Fibroblast of lung (primary cell): ENCODE results near the gene PDE4D. TPM values are rescaled to one million over a fixed set of nuclear protein-coding genes. Genes with fewer than 3 reads are reported as not detected.

ENCODE experiments used
- DNase-seq, 2 donors: peaks; one replicate each; pipeline versions ENCODE4 v3.0.0 to v3.0.0-alpha.2; 2010; ENCODE audit warnings: low read depth in 2 of 2
- H2AFZ ChIP-seq: 2 replicates; pipeline ENCODE4 v1.5.1; 2012; ENCODE audit warnings: low read length, control low read depth, inconsistent platforms
- H3K27ac ChIP-seq: 2 replicates; pipeline ENCODE4 v1.5.1; 2011; ENCODE audit warnings: low read length, control low read depth; ENCODE audit not compliant: insufficient read depth
- H3K27me3 ChIP-seq: 2 replicates; pipeline ENCODE4 v1.5.1; 2011; ENCODE audit warnings: mild to moderate bottlenecking, low read length; ENCODE audit not compliant: control insufficient read depth, insufficient read depth
- H3K36me3 ChIP-seq: 2 replicates; pipeline ENCODE4 v1.5.1; 2011; ENCODE audit warnings: low read length; ENCODE audit not compliant: control insufficient read depth, insufficient read depth
- H3K4me1 ChIP-seq: 2 replicates; pipeline ENCODE4 v1.5.1; 2011; ENCODE audit warnings: low read length; ENCODE audit not compliant: control insufficient read depth, insufficient read depth; ENCODE audit errors: extremely low read depth
- H3K4me2 ChIP-seq: 2 replicates; pipeline ENCODE4 v1.5.1; 2011; ENCODE audit warnings: low read length, control low read depth; ENCODE audit not compliant: insufficient read depth; ENCODE audit errors: extremely low read depth
- H3K4me3 ChIP-seq, 4 experiments: fragments of 200-600 bp in 1 of 4; sonication (generic) in 1 of 4; replicated peaks in 1 of 4; 2 replicates each; pipeline ENCODE4 v1.5.1; 2011 to 2016; ENCODE audit warnings: low read length in 4 of 4, low read depth in 3 of 4, mild to moderate bottlenecking in 3 of 4, control low read depth in 2 of 4, inconsistent platforms in 1 of 4, mixed read lengths in 1 of 4; ENCODE audit not compliant: insufficient read depth in 1 of 4; ENCODE audit errors: control extremely low read depth in 1 of 4
- H3K79me2 ChIP-seq: 2 replicates; pipeline ENCODE4 v1.5.1; 2012; ENCODE audit warnings: mild to moderate bottlenecking, low read length, inconsistent platforms; ENCODE audit not compliant: control insufficient read depth, insufficient read depth
- H3K9ac ChIP-seq: 2 replicates; pipeline ENCODE4 v1.5.1; 2011; ENCODE audit warnings: mild to moderate bottlenecking, low read length, control low read depth; ENCODE audit not compliant: insufficient read depth
- H3K9me3 ChIP-seq: 2 replicates; pipeline ENCODE4 v1.5.1; 2012; ENCODE audit warnings: low read depth, low read length; ENCODE audit not compliant: control insufficient read depth, insufficient read depth
- H4K20me1 ChIP-seq: 2 replicates; pipeline ENCODE4 v1.5.1; 2011; ENCODE audit warnings: low read length; ENCODE audit not compliant: control insufficient read depth, insufficient read depth; ENCODE audit errors: extremely low read depth
- CTCF ChIP-seq, 2 donors: IDR thresholded peaks in 1 of 2; conservative IDR thresholded peaks in 1 of 2; 1 replicate in 1 of 2; 2 replicates in 1 of 2; pipeline ENCODE4 v1.5.1; 2011 to 2012; ENCODE audit warnings: low read length in 2 of 2, control low read depth in 1 of 2, inconsistent platforms in 1 of 2, low read depth in 1 of 2, mild to moderate bottlenecking in 1 of 2
- EZH2 ChIP-seq: IDR thresholded peaks from 2 replicates; pipeline ENCODE4 v1.5.1; 2012; ENCODE audit warnings: low read length, control low read depth, mild to moderate bottlenecking; ENCODE audit errors: missing control alignments
- polyA plus RNA-seq, 2 donors: library from polyadenylated mRNA; depleted of rRNA in 1 of 2; stranded (reverse) in 1 of 2; unstranded in 1 of 2; fragments of >200 nt; gene quantifications; 2 replicates each; pipeline ENCODE4 v1.2.1, GENCODE V29; 2011 to 2012; ENCODE audit warnings: missing spikeins in 1 of 2
- total RNA-seq: library from RNA; depleted of rRNA; stranded (reverse); fragments of >200 nt; gene quantifications from 2 replicates; pipeline ENCODE4 v1.2.1, GENCODE V29; 2014

Gene PDE4D
- total and polyA plus RNA-seq, 2 donors (not counting 1 experiment from before 2014, with no cell fraction given): 2.1 to 8.3 TPM

GRCh38 chr5:59354811-59355210, 538.7 kb downstream of the PDE4D start:
- DNase-seq: no peak
- Histone ChIP-seq H3K9me3 (no peaks in the 10 kb centered on the region), H2AFZ (no peak overlapping the region), H3K27ac (no peak overlapping the region), H3K36me3 (no peaks in the 10 kb centered on the region), H3K4me1 (no peaks in the 10 kb centered on the region), H3K4me2 (no peak overlapping the region), H3K27me3 (no peaks in the 10 kb centered on the region), H3K79me2 (no peaks in the 10 kb centered on the region), H3K4me3 (no peak overlapping the region), H4K20me1 (no peaks in the 10 kb centered on the region), H3K9ac (no peak overlapping the region)
- no peak for TF ChIP-seq CTCF (conservative IDR thresholded peaks at IDR 0.05 in 1 of 2, IDR thresholded peaks at IDR 0.05 in 1 of 2; ENCODE audit: low read depth in 1 of 2, low read length in 2 of 2)
- no peak for TF ChIP-seq EZH2

DNA sequence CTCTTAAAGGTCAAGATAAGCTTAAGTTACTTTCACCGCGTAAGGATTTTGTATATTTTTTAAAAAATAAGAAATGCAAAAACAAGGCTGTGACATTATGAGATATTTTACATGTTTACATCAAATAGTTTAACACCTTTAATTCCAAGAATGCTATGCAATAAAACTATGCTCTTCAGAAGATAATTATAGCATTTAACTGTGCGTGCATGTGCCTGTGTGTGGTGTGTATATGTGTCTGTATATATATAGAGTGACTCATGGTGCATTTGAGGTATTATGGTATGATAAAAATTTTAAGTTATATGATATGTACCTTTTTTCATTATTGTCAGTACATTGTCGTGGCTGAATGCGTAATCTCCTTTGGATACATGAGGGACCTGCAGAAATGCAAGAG, 539.3 kb downstream of the PDE4D start:
- DNase-seq: no peak

DNA sequence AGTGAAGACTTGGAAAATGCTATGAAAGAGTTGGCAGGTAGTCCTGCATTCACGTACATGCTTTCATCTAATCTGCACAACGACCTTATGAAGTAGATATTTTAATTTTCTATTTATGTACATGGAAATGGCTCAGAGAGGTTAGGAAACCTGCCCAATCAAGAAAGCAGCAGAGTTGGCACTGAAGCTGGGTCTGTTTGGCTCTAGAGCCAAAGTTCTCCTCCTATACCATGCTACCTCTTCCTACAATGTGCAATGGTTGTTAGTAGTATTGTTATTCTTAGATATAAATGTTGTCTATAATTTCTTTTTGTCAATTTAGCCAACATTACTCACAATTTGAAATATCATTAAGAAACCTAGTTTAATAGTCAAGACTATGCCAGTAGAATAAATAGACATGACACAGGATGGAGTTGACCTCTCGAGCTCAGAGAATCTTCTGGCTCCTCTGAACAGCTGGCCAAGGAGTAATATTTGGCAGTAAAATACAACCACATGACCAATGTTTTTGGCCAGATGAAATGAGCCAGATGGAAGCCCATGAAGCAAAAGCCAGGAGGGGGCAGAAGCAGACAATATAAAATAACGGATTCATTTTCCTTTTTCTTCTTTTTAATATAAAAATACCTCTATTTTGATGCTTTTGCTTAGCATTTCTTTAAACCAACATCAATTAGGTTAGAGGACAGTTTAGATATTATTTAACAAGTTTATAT, 542.3 kb downstream of the PDE4D start:
- no peak overlapping the region for H3K9ac ChIP-seq
- H2AFZ ChIP-seq: no peak overlapping the region
- no peaks in the 10 kb centered on the region for H4K20me1 ChIP-seq
- H3K4me1 ChIP-seq: no peaks in the 10 kb centered on the region
- peak; percentile 36 to 87 for DNase-seq
- H3K4me3 ChIP-seq: no peak overlapping the region
- no peaks in the 10 kb centered on the region for H3K9me3 ChIP-seq
- no peak overlapping the region for H3K27ac ChIP-seq
- TF ChIP-seq EZH2: no peak
- peak; percentile 25 to 42 for TF ChIP-seq CTCF (conservative IDR thresholded peaks at IDR 0.05 in 1 of 2, IDR thresholded peaks at IDR 0.05 in 1 of 2; ENCODE audit: low read depth in 1 of 2, low read length in 2 of 2)
- H3K36me3 ChIP-seq: no peaks in the 10 kb centered on the region
- no peaks in the 10 kb centered on the region for H3K79me2 ChIP-seq
- no peak overlapping the region for H3K4me2 ChIP-seq
- H3K27me3 ChIP-seq: no peaks in the 10 kb centered on the region

More for the DNA sequence above, 539.3 kb downstream of the PDE4D start:
- H3K9me3 ChIP-seq: no peaks in the 10 kb centered on the region
- H3K36me3 ChIP-seq: no peaks in the 10 kb centered on the region
- no peak for TF ChIP-seq EZH2
- TF ChIP-seq CTCF (conservative IDR thresholded peaks at IDR 0.05 in 1 of 2, IDR thresholded peaks at IDR 0.05 in 1 of 2; ENCODE audit: low read depth in 1 of 2, low read length in 2 of 2): no peak
- no peaks in the 10 kb centered on the region for H3K79me2 ChIP-seq
- H3K27ac ChIP-seq: no peak overlapping the region
- H3K4me2 ChIP-seq: no peak overlapping the region
- no peaks in the 10 kb centered on the region for H4K20me1 ChIP-seq
- H3K4me1 ChIP-seq: no peaks in the 10 kb centered on the region
- no peak overlapping the region for H3K4me3 ChIP-seq
- H3K27me3 ChIP-seq: no peaks in the 10 kb centered on the region
- no peak overlapping the region for H2AFZ ChIP-seq
- no peak overlapping the region for H3K9ac ChIP-seq
